ENCODE data around the gene SLC16A14.
A peak's percentile ranks its signal among the peaks of the same experiment; 100 is the strongest.
"Not testable (repeated sequence)": the region's sequence is repeated elsewhere in the genome, so short reads cannot be mapped to it uniquely, and the experiment has no call there.

SLC16A14 gene

DNA sequence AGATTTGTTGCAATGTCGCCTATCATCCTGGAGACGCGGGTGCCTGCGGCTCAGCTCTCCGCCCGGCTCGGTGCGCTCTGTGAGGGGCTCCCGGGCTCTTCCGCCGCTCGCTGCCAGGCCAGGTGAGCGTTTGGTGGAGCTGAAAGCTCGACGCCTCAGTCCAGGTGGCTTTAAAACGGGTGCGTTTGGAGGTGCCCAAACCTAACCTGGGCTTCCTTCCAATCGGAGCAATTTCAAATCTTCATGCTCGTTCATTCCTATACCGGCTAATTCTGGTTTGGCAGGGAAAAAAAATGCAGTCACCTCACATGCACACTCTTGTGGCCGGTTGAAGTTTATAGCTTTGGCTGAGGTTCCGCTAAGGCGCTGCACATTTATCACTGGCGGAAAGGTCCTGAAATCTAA, at the start of gene SLC16A14:
Gene SLC16A14 (minus strand): TSS at position 274 of the 405 bp plus-strand sequence. CDS start 9,572 bp downstream, outside the sequence.
- DNase-seq (ENCODE audit: low spot score), result no peak

DNA sequence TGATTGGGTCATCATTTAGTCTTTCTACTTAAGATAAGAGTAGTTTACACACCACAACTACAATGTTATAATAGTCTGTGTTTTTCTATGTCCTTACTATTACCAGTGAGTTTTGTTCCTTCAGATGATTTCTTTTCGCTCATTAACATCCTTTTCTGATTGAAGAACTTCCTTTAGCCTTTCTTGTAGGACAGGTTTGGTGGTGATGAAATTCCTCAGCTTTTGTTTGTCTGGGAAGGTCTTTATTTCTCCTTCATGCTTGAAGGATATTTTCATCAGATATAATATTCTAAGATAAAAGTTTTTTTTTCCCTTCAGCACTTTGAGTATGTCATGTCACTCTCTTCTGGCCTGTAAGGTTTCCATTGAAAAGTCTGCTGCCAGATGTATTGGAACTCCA, 38.0 kb upstream of the SLC16A14 start:
- no peak for DNase-seq (ENCODE audit: low spot score)

DNA sequence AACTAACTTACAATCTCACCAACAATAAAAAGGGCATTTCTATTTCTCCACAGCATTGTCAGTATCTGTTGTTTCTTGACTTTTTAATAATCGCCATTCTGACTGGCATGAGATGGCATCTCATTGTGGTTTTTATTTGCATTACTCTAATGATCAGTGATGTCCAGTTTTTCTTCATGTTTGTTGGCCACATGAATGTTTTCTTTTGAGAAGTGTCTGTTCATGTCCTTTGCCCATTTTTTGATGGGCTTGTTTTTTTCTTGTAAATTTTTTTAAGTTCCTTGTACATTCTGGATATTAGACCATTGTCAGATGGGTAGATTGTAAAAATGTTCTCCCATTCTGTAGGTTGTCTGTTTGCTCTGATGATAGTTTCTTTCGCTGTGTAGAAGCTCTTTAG, 33.2 kb upstream of the SLC16A14 start:
- not testable (repeated sequence) for DNase-seq (ENCODE audit: low spot score)

DNA sequence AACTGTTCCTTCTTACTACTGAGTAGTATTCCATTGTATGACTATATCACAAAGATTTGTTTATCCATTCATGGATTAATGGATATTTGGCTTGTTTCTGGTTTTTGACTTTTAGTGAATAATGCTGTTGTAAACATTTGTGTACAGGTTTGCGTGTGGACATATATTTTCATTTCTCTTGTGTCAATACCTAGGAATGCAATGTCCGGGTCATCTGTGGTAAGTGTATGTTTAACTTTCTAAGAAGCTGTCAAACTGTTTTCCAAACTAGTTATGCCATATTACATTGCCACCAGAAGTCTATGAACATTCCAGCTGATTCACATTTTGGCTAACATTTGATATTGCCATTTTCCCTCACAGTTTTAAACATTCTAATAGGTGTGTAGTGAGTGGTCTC, 29.1 kb upstream of the SLC16A14 start:
- no peak for DNase-seq (ENCODE audit: low spot score)

- DNase-seq (ENCODE audit: low spot score), result no peak
These were observed 28.7 kb upstream of the SLC16A14 start for GRCh38 chr2:230097424-230097823.

DNA sequence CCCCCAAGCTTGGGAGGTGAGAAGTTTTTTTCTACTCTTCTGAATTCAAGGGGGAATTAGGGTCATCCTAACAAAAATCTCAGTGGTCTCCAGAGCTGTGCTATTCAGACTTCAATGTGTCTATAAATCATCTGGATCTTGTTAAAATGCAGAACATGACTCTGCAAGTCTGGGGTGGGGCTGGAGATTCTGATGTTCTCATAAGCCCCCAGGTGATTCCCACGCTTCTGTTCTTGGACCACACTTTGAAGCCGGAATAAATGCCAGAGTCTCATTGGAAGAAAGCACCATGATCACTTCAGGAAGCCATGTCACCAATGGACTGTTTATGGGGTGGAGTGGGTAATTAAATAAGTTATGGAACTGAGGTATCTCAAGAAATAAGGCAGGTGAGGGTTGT, 22.2 kb upstream of the SLC16A14 start:
- no peak for DNase-seq (ENCODE audit: low spot score)

DNA sequence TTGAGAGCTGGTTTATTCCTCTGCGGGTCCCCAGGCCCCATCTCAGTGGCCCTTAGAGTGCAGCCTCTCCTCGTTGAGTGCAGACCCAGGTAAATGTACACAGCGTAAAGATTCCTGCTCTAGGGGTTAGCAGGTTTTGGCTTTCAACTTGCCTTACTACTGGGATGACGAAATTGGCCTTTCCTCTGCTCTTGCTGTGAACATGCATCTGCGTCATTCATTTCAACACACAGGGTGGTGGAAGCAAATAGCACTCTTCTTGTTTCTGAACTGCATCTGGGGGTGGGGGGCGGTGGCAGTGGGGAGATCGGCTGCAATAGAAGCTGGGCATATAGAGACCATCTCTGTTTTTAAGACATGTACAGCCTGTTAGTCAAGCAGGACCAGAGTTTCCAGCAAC, 16.5 kb upstream of the SLC16A14 start:
- DNase-seq (ENCODE audit: low spot score), result no peak

DNA sequence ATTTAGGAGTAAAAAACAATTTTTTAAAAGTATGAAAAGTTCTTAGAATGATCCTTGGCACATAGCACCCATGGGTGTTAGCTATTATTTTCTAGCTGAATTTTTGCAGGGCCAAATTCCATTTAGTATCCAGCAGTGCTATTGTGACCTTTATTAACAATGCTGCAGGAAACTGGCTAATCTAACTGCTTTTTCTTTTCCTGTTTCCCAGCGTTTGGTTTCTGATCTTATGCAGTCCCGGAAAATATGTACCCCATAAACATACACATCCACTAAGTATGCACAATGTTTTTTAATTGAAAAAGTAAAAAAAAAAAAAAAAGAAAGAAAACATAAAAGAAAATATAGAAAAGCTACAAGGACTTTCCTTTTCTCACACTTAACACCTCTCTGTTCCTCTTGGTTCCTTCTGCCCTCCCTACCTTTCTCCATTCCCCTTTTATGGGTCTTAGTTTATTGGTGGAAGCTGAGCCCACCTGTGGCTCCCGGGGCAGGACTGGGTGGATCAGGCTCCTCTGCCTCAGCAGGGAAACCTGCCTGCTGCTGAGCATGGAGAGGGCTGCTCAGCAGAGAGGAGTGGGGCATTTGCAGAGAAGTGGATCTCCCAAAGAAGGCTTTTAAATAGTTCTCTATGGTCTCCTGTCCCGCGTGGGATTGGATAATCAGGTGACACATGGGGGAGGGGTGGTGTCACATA, 9.3 kb upstream of the SLC16A14 start:
- no peak for DNase-seq (ENCODE audit: low spot score)

DNA sequence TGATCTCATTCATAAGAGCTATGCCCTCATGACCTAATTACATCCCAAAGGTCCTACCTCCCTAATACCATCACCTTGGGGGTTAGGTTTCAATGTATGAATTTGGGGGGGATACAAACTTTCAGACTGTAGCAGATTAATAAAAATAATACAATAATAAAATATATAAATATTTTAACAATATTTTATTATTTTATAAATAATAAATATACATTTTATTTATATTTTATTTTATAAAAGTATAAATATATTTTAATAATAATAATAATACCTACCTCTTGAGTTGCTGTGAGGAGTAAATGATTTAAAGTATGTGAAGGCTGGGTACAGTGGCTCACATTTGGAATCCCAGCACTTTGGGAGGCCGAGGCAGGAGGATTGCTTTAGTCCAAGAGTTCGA, 8.1 kb upstream of the SLC16A14 start:
- no peak for DNase-seq (ENCODE audit: low spot score)

GRCh38 chr2:230075988-230076631, 7.4 kb upstream of the SLC16A14 start:
- no peak for DNase-seq (ENCODE audit: low spot score)

GRCh38 chr2:230071421-230071820, 2.7 kb upstream of the SLC16A14 start:
- no peak for DNase-seq (ENCODE audit: low spot score)

GRCh38 chr2:230069402-230069801, 678 bp upstream of the SLC16A14 start:
- DNase-seq (ENCODE audit: low spot score), result no peak

DNA sequence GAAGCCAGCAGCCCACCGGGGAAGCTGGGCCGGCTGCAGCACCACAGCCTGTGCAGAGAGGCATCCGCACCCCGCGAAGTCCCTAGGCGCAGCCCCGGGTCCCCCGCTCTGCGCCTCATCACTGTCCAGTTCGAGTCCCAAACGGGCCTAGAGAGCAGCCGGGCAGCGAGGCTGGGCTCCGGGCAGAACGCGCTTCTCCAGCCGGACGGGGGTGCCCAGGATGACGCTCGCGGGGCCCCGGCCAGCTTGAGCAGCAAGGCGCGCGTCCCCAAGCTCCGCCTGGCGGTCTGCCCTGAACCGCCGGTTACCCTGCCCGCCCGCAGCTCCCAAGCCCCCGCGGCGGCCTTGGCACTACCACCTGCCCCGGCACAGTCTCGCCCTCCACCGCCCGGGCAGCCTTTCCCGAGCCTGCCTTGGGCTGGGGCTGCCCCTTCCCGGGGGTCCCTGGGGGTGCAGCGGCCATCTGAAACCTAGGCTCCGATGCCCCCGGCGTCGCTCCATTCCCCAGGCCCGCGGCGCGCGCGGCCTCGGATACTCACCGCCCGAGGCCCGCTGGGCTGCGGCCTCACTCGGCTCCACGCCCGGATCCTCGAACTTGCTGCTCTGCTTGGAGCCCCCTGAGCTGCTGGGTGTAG, 591 bp downstream of the SLC16A14 start:
- peak; percentile 11 for DNase-seq (ENCODE audit: low spot score)

GRCh38 chr2:230060672-230061293, 7.9 kb downstream of the SLC16A14 start:
- no peak for DNase-seq (ENCODE audit: low spot score)

GRCh38 chr2:230053753-230054478, 14.8 kb downstream of the SLC16A14 start:
- DNase-seq (ENCODE audit: low spot score), result peak; percentile 28

- DNase-seq (ENCODE audit: low spot score), result no peak
These were observed 16.4 kb downstream of the SLC16A14 start for GRCh38 chr2:230052299-230052698.

GRCh38 chr2:230050136-230050535, 18.6 kb downstream of the SLC16A14 start:
- DNase-seq (ENCODE audit: low spot score), result no peak

DNA sequence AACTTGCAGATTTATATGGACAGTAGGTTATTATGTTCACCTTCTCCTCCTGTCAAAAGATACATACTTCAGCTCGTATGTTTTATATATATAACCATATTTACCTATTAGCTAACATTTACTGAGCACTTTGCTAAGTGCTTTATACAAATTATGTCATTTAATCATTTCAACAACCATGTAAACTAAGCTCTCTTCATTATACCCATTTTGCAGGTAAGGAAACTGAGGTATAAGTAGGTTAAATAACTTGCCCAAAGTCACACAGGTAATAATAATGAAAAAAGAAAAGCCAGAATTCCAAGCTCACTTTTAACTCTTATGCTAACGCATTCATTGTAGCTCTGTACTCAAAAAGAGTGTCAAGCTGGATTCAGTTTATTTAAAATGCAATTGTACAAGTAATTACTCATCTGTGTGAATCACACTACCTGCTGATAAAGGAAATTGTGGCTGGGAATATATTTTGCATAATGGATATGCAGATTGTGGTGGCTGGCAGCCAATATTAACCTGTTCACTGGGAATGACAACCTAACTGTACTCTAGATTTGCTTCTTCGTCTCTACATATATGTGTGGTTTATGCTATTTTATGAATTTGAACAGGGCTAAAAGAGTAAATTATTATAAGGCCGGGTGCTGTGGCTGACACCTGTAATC, 20.6 kb downstream of the SLC16A14 start:
- no peak for DNase-seq (ENCODE audit: low spot score)

DNA sequence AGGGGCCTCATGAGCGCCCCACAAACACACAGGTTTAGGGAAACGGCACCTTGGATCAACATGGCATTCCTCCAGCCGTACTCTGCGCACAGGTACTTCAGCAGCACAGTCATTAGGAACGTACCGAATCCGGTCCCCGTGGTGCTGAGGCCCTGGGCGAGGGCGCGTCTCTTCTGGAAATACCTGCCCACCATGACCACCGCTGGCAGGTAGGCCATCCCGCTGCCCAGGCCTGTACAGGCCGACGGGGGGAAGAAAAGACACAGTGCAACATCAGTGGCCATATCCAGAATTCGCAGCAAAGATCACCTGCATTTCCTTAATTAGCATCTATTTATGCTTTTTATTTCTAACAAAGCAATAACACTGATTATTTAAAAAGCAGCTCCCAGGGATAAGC, 22.2 kb downstream of the SLC16A14 start:
- DNase-seq (ENCODE audit: low spot score), result no peak

GRCh38 chr2:230043461-230043860, 25.3 kb downstream of the SLC16A14 start:
- no peak for DNase-seq (ENCODE audit: low spot score)

DNA sequence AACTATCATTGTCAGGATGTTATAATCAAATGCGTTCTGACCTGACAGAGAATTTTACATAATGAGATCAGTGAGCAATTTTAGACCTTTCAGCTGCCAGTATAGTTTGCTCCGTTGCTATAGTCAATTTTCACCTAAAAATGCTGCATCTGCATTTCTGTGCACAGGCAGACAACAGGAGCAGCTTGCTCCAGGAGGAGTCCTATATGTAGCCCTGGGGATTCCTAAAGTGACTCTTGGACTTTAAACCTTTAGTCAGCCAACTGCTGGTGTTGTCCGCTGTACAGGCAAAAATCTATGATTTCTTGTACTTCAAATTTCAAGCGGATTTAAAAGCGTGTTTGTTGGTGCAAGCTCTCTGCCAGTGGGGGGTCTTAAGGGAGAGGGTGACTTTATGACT, 25.7 kb downstream of the SLC16A14 start:
- no peak for DNase-seq (ENCODE audit: low spot score)

DNA sequence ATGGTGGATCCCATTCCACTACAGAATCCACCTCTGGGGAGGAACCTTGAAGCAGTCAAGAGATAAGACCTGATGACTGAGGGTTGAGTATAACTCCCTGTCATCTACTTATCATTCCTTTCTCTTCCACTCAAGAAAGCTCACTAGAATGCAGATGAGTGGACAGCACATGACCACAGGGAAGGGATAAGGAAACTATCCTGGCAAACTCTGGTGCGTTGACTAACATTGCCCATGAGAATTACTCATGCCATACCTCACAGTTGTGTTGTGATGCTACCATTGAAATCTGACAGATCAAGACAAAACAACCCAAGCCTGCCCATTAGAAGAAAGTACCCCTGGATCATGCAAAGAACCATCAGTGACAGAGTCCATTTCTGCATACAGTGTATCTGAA, 26.5 kb downstream of the SLC16A14 start:
- no peak for DNase-seq (ENCODE audit: low spot score)

All from AG08395 (cell line).